HG02678 (cell line): ENCODE results near the gene APBA3.
"Not testable (repeated sequence)": the region's sequence is repeated elsewhere in the genome, so short reads cannot be mapped to it uniquely, and the experiment has no call there.

Experiments used
- ATAC-seq: cut with Tn5 transposase; IDR thresholded peaks from one replicate; pipeline ENCODE4 v1.9.1; 2021; ENCODE audit warnings: mild to moderate bottlenecking, moderate library complexity; ENCODE audit not compliant: unreplicated experiment

APBA3 gene

GRCh38 chr19:3771906-3772455, 10.5 kb upstream of the APBA3 start, which contains the start of gene RAX2:
RAX2 (minus strand) TSS chr19:3772228; CDS start chr19:3771742, 486 bp downstream.
- no peak for ATAC-seq

DNA sequence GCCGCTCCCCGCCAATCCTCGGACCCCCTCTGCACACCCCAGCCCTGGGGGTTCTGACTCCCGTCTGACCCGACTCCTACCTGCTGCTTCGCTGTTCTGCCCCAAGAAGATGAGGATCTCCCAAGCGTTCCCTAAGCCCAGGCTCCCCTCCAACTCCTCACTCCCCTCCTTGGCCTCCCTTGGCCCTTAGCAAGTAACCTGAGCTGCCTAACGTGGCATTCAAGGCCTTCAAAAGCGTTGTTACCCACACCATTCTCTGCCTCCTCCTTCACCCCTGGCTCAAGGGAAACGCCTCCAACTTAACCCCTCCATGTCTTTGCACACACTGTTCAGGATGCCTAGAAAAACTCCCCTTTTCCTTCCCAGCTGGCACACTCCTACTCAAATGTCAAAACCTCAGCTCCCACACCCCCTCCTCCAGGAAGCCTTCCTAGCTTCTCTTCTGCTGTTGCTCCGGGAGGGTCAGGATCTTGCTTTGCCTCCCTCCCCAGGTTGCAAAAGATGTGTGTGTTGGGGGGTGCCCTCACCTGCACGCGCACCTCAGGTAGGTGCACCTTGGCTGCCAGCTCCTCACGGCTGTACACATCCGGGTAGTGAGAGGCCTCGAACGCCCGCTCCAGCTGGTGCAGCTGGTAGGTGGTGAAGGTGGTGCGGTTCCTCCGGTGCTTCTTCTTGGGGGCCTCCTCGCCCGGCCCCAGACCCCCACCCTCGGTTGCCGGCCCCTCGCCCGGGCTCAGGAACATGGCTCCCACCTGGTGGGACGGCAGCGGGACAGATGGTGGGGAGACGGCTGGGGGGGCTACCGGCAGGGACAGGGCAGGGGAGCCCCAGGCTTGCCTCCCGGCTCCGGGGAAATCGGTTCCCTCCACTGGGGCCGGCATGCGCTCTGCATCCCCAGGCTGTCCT, 9.8 kb upstream of the APBA3 start:
- no peak for ATAC-seq

- ATAC-seq = no peak
Measured at GRCh38 chr19:3770136-3770999, 8.9 kb upstream of the APBA3 start.

DNA sequence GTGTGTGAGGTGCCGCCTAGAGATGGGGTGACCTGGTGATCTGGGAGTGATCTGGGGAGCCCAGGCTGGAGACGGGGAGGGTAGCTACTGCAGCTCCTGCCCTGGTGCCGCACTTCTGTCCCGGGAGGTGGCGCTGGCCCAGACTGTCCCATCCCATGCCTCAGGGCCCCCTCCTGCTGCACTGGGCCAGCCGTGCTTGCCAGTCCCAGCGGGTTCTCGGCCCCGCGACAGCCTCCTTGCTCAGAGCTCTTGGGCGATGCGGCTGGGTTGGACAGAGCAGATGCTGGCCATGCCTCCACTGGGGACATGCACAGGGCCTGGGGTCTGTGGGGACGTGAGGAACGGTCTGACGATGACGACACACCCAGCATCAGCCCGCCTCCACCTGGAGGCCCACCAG, 8.0 kb upstream of the APBA3 start:
- ATAC-seq = no peak

- no peak for ATAC-seq
Measured at GRCh38 chr19:3768748-3769099, 7.2 kb upstream of the APBA3 start.

- no peak for ATAC-seq
Measured at GRCh38 chr19:3768015-3768747, 6.7 kb upstream of the APBA3 start.

DNA sequence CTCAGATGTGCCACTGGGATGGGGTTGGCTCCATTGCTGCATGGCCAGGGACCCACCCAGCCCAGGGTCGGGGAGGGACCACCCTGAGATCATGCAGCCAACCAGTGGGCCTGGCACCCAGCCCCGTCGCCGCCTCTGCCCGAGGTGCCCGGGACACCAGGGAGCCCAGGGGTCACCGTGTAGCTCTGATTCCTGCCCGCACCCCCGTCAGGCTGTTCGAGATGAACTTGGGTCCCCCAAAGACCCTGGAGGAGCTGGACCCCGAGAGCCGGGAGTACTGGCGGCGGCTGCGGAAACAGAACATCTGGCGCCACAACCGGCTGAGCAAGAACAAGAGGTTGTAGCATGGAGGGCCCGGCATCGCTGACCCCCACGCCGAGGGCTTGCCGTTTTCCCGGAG, 5.6 kb upstream of the APBA3 start:
- no peak for ATAC-seq

DNA sequence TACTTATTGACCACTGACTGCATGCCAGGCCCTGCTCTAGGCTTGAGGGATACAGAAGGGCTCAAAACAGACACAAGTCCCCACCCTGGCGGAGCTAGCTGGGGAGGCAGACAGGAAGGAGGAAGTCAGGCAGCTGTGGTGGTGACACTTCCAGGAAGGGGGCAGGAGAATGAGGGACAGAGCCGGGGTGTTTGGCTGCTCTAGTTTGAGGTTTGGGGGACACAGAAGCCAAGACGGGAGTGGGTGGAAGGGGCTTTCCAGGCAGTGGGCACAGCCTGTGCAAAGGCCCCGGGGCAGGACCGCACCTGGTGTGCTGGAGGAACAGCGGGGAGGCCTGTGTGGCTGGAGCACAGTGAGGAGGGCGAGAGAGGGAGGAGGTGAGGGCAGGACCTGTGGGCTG, 5.0 kb upstream of the APBA3 start:
- no peak for ATAC-seq

- ATAC-seq = not testable (repeated sequence)
Measured at GRCh38 chr19:3765757-3766156, 4.3 kb upstream of the APBA3 start.

GRCh38 chr19:3765121-3765520, 3.6 kb upstream of the APBA3 start:
- ATAC-seq = no peak

DNA sequence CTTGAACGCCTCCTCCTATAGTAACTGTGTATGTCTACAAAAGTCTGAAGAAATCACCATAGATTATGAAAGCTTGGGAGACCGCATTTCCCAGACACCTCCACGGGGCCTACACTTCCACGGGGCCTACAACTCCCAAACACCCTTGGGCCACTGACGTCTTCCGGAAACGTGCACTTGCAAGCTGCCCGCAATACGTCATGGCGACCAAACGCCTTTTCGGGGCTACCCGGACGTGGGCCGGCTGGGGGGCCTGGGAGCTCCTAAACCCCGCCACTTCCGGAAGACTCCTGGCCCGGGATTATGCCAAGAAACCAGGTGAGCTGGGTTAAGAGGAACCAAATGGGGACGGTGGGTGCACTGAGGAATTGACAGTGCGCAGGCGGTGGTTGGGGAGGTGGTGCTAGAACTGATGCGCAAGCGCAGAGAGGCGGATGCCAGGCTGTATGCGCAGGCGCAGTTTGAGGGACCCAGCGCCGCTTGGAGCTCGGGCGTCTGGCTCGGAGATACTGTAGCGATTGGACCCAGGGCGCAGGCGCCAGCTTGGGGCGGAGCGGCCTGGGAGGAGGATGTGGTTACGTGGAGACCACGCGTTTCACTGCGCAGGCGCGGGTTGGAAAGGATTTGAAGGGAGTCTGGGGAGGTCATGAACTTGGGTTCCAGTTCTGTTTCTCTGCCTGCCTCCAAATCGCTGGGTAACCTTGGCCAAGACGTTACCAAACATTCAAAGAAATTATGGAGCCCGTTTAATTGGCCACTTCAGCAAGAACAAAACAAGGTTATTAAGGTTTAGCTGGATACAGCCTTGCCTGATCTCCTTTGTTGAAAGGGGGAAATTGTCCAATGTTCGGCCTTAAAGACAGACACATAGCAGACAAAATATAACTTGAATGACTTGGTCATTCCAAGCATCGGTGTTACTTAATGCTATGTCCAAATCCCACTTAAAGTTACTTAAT, 1.3 kb upstream of the APBA3 start, which contains the start of gene MRPL54:
TSS of gene MRPL54 (plus strand) at position 182 of the 959 bp plus-strand sequence. CDS start at position 201, 19 bp downstream.
- ATAC-seq = peak; percentile 81

- ATAC-seq = no peak
Measured at GRCh38 chr19:3762130-3762473, 610 bp upstream of the APBA3 start.

- no peak for ATAC-seq
Measured at GRCh38 chr19:3760871-3761361, 576 bp downstream of the APBA3 start.

DNA sequence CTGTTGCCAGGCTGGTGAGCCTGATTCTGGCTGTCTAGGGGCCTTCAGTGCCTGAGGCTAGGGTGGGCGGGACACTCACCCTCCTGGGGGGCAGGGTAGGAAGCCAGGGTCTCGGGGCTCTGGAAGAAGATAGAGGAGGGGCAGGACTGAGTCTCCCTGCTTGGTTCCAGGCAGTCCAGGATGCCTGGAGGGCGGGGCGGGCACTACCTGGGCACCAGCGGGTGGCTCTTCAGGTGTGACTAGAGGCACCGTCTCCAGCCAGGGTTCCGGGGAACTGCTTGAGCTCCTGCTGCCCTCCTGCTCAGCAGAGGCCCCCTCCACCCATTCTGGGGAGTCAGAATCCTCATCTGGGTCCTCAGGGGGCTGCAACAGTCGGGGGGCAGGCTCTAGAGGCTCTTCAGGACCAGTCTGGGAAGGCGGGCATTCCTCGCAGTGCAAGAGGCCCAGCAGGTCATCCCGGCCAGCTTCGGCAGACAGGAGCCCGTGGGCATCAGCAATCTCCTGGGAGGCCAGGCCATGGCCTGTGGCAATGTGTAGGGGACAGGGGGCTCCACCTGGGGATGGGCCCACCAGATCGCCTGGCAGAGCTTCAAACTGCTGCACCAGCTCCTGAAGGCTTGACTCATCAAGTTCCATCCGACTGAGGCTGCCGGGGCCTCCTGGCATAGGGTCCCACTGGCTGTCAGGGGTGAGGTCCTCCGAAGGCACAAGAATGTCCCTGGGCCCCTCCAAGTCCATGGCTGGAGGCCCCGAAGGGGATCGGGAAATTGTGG, 1.8 kb downstream of the APBA3 start:
- no peak for ATAC-seq

- not testable (repeated sequence) for ATAC-seq
Measured at GRCh38 chr19:3758297-3758696, 3.2 kb downstream of the APBA3 start.

DNA sequence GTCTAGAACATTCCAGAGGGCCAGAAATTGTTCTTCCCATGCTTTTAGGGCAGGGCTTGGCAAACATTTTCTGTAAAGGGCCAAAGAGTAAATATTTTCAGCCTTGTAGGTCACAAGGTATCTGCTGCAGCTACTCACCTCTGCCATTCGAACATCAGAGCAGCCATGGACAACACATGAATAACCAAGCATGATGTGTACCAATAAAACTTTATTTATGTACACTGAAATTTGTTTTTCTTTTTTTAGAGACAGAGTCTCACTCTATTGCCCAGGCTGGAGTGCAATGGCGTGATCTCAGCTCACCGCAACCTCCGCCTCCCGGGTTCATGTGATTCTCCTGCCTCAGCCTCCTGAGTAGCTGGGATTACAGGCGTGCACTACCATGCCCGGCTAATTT, 3.8 kb downstream of the APBA3 start:
- not testable (repeated sequence) for ATAC-seq

DNA sequence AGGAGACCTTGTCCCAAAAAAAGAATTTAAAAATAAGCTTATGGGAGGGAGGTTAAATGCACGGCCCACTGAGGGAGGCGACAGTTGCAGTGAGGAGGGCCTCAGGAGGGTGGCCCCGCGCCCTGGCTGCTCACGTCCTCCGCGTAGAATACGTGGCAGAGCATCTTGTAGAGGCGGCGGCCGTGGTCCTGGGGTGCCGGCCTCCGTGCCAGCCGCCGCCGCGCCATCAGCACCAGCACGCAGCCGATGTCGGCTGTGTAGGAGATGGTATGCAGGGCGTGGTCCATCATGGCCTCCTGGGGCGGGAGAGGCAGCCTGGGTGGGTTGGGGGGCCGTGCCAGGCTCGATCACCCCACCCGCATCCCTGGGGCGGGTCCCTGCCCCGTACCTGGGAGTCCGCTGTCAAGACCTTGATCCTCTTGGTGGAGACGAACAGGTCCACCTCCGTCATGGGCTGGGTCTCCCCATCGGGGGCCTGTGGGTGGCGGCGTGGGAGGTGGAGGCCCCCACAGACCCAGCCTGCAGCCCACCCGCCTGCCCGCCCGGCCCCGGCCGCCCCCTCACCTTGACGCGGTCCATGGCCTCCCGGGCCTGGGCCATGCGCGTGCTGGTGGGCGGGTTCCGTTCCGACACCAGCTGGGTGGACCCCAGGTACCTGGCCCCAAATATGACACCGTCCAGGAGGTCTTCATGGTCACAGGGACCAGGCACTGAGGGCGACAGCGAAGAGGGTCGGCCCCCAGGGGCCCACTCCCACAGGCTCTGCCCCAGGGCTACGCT, 7.7 kb downstream of the APBA3 start:
- ATAC-seq = no peak

DNA sequence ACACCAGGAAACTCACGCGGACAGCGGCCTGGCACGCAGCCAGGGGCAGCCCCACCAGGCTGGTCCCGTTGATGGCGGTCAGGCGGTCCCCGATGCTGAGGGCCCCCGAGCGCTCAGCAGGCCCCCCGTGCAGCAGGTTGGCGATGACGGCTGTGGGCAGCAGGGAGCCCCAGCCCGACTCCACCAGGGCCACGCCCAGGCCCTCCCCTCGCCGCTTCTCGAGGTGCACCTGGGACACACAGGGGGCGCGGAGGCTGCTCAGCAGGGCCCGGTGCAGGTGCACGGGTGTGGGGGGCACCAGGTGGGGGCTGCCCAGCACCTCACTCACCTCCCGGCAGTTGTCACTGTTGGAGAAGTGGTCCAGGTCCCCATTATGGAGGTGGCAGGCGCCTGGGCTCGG, 9.0 kb downstream of the APBA3 start:
- no peak for ATAC-seq
